Small intestine (tissue), 7 donors: Measurements from ENCODE around the gene SOX13. TPM values are rescaled to one million over a fixed set of nuclear protein-coding genes. Genes with fewer than 3 reads are reported as not detected.
A peak's percentile ranks its signal among the peaks of the same experiment; 100 is the strongest.

Source experiments
- DNase-seq, 2 donors: peaks; one replicate each; pipeline versions ENCODE4 v3.0.0 to v3.0.0-alpha.2; 2013
- FAIRE-seq: peaks from 2 replicates; lab custom pipeline; 2012; peaks lifted over from hg19 to GRCh38; lab: Jason Lieb, UNC
- H3K27ac ChIP-seq, 3 donors: one replicate each; pipeline ENCODE4 v1.5.1; 2013; ENCODE audit warnings: low read length in 2 of 3, mild to moderate bottlenecking in 2 of 3, control low read depth in 1 of 3, inconsistent platforms in 1 of 3, low read depth in 1 of 3, moderate library complexity in 1 of 3
- H3K27me3 ChIP-seq, 3 donors: one replicate each; pipeline ENCODE4 v1.6.1; 2013; ENCODE audit warnings: low read length in 3 of 3, inconsistent platforms in 1 of 3; ENCODE audit not compliant: control insufficient read depth in 3 of 3, insufficient read depth in 3 of 3
- H3K36me3 ChIP-seq, 3 donors: one replicate each; pipeline ENCODE4 v1.6.1; 2013; ENCODE audit warnings: low read length in 3 of 3, inconsistent platforms in 1 of 3, low read depth in 1 of 3, mild to moderate bottlenecking in 1 of 3, moderate library complexity in 1 of 3; ENCODE audit not compliant: control insufficient read depth in 3 of 3, insufficient read depth in 2 of 3
- H3K4me1 ChIP-seq, 3 donors: one replicate each; pipeline ENCODE4 v1.6.1; 2013; ENCODE audit warnings: low read length in 2 of 3, inconsistent platforms in 1 of 3, low read depth in 1 of 3, mild to moderate bottlenecking in 1 of 3, moderate library complexity in 1 of 3; ENCODE audit not compliant: control insufficient read depth in 3 of 3, insufficient read depth in 2 of 3
- H3K4me3 ChIP-seq, 3 donors: one replicate each; pipeline ENCODE4 v1.5.1; 2013; ENCODE audit warnings: low read length in 3 of 3, control low read depth in 1 of 3, inconsistent platforms in 1 of 3, low read depth in 1 of 3, mild to moderate bottlenecking in 1 of 3, moderate library complexity in 1 of 3
- H3K9me3 ChIP-seq, 2 donors: one replicate each; pipeline ENCODE4 v1.6.1; 2013; ENCODE audit warnings: low read depth in 1 of 2, low read length in 1 of 2; ENCODE audit not compliant: control insufficient read depth in 2 of 2, insufficient read depth in 1 of 2
- WGBS, 3 donors: extraction: QIAGEN DNeasy Blood & Tissue Kit; methylation state at CpG; one replicate each; pipeline ENCODE4 v1.1.7; 2013; 5-methylcytosine and 5-hydroxymethylcytosine counted together
- polyA plus RNA-seq, 4 donors: library from polyadenylated mRNA; stranded (reverse) in 3 of 4; unstranded in 1 of 4; fragments of 200-250 nt in 3 of 4; fragments of 120-200 nt in 1 of 4; gene quantifications; one replicate each; pipeline versions ENCODE4 v1.2.1 to v1.2.3, GENCODE V29; 2013
- donor health status: healthy with polysubstance abuse.
- donor health status: control.
- donor health status: control.
- donor health status: Bipolar disorder and iron deficiency.
- donor health status: healthy.

Gene SOX13
- polyA plus RNA-seq, 4 donors, result 12.4 to 43.7 (median 18.6) TPM

- no peak overlapping the region for H3K27ac ChIP-seq
- peaks cover 0 to 19% (median 3%) of the 10 kb centered on the region in 3 donors for H3K4me1 ChIP-seq
- no peak for FAIRE-seq
- peaks cover 0 to 56% (median 4%) of the 10 kb centered on the region in 3 donors for H3K36me3 ChIP-seq
- peak overlapping the region in 1 of 3 donors; percentile 39 for H3K4me3 ChIP-seq
- no peaks in the 10 kb centered on the region for H3K9me3 ChIP-seq
- DNase-seq, result peak; percentile 62 to 87
- WGBS, 3 donors, result 2 to 22% (median 11%) methylated on average over 22 to 29 of the region's 29 CpGs
- H3K27me3 ChIP-seq, result no peaks in the 10 kb centered on the region
Observed at GRCh38 chr1:204128964-204129896, 56.3 kb downstream of the SOX13 start.

GRCh38 chr1:204130178-204130577 is 57.3 kb downstream of the SOX13 start:
- H3K9me3 ChIP-seq, result no peaks in the 10 kb centered on the region
- peaks cover 0 to 19% (median 3%) of the 10 kb centered on the region in 3 donors for H3K4me1 ChIP-seq
- no peak overlapping the region for H3K27ac ChIP-seq
- DNase-seq (no peak), FAIRE-seq (no peak)
- WGBS, 3 donors, result 14 to 63% (median 25%) methylated on average over 4 of the region's 4 CpGs
- peaks cover 0 to 56% (median 2%) of the 10 kb centered on the region in 3 donors for H3K36me3 ChIP-seq
- no peaks in the 10 kb centered on the region for H3K27me3 ChIP-seq
- H3K4me3 ChIP-seq, result no peak overlapping the region

GRCh38 chr1:204130981-204131892 is 58.3 kb downstream of the SOX13 start:
- Histone ChIP-seq H3K27me3 (no peaks in the 10 kb centered on the region), H3K27ac (peak overlapping the region in 1 of 3 donors; percentile 47), H3K4me3 (no peak overlapping the region), H3K9me3 (no peaks in the 10 kb centered on the region), H3K4me1 (peaks cover 0 to 19% (median 3%) of the 10 kb centered on the region in 3 donors), H3K36me3 (peaks cover 0 to 50% (median 0%) of the 10 kb centered on the region in 3 donors)
- DNase-seq, result no peak
- WGBS, 3 donors, result 47 to 57% (median 54%) methylated on average over 11 of the region's 11 CpGs
- FAIRE-seq, result no peak

GRCh38 chr1:204131978-204132377 is 59.1 kb downstream of the SOX13 start:
- DNase-seq, result no peak
- Histone ChIP-seq H3K9me3 (no peaks in the 10 kb centered on the region), H3K4me1 (peaks cover 0 to 19% (median 3%) of the 10 kb centered on the region in 3 donors), H3K36me3 (peaks cover 0 to 49% (median 0%) of the 10 kb centered on the region in 3 donors), H3K27me3 (no peaks in the 10 kb centered on the region), H3K4me3 (no peak overlapping the region), H3K27ac (no peak overlapping the region)
- 85 to 94% (median 92%) methylated on average over 4 of the region's 4 CpGs for WGBS, 3 donors
- no peak for FAIRE-seq

GRCh38 chr1:204132718-204133117 is 59.8 kb downstream of the SOX13 start:
- Histone ChIP-seq H3K36me3 (peaks cover 0 to 51% (median 0%) of the 10 kb centered on the region in 3 donors), H3K4me3 (no peak overlapping the region), H3K4me1 (peaks cover 0 to 19% (median 3%) of the 10 kb centered on the region in 3 donors), H3K9me3 (no peaks in the 10 kb centered on the region), H3K27me3 (no peaks in the 10 kb centered on the region), H3K27ac (no peak overlapping the region)
- WGBS, 3 donors, result 80 to 85% (median 83%) methylated on average over 6 of the region's 6 CpGs
- no peak for FAIRE-seq
- no peak for DNase-seq

GRCh38 chr1:204134103-204134502 is 61.2 kb downstream of the SOX13 start:
- WGBS, 3 donors, result 80 to 88% (median 87%) methylated on average over 11 of the region's 11 CpGs
- H3K27ac ChIP-seq, result no peak overlapping the region
- H3K4me1 ChIP-seq, result peaks cover 0 to 14% (median 0%) of the 10 kb centered on the region in 3 donors
- H3K9me3 ChIP-seq, result no peaks in the 10 kb centered on the region
- H3K4me3 ChIP-seq, result no peak overlapping the region
- DNase-seq (no peak), FAIRE-seq (no peak)
- no peaks in the 10 kb centered on the region for H3K27me3 ChIP-seq
- peaks cover 0 to 61% (median 0%) of the 10 kb centered on the region in 3 donors for H3K36me3 ChIP-seq

GRCh38 chr1:204136814-204137213 is 63.9 kb downstream of the SOX13 start:
- Histone ChIP-seq H3K9me3 (no peaks in the 10 kb centered on the region), H3K4me1 (peaks cover 0 to 1% (median 0%) of the 10 kb centered on the region in 3 donors), H3K27me3 (no peaks in the 10 kb centered on the region), H3K27ac (no peak overlapping the region), H3K36me3 (peaks cover 0 to 62% (median 0%) of the 10 kb centered on the region in 3 donors), H3K4me3 (no peak overlapping the region)
- FAIRE-seq (no peak), DNase-seq (no peak)
- 70 to 95% (median 90%) methylated on average over 2 of the region's 2 CpGs for WGBS, 3 donors

GRCh38 chr1:204139088-204139487 is 66.2 kb downstream of the SOX13 start:
- FAIRE-seq (no peak), DNase-seq (no peak)
- H3K36me3 ChIP-seq, result peaks cover 0 to 65% (median 0%) of the 10 kb centered on the region in 3 donors
- no peak overlapping the region for H3K27ac ChIP-seq
- H3K9me3 ChIP-seq, result no peaks in the 10 kb centered on the region
- H3K27me3 ChIP-seq, result no peaks in the 10 kb centered on the region
- H3K4me3 ChIP-seq, result no peak overlapping the region
- H3K4me1 ChIP-seq, result peaks cover 0 to 22% (median 0%) of the 10 kb centered on the region in 3 donors
- WGBS, 3 donors, result 81 to 96% (median 93%) methylated on average over 2 of the region's 2 CpGs
